Muscle of leg (tissue), 11 donors: ENCODE measurements around the gene EIF4ENIF1. TPM values are rescaled to one million over a fixed set of nuclear protein-coding genes. Genes with fewer than 3 reads are reported as not detected.
"Not testable (repeated sequence)": the region's sequence is repeated elsewhere in the genome, so short reads cannot be mapped to it uniquely, and the experiment has no call there.

ENCODE experiments used
- DNase-seq: peaks from one replicate; pipeline ENCODE4 v3.0.0; 2013
- H3K27ac ChIP-seq: one replicate; pipeline ENCODE4 v1.5.1; 2013; ENCODE audit warnings: mild to moderate bottlenecking, low read length, control low read depth
- H3K27me3 ChIP-seq: one replicate; pipeline ENCODE4 v1.6.1; 2013; ENCODE audit warnings: low read length; ENCODE audit not compliant: control insufficient read depth, insufficient read depth
- H3K36me3 ChIP-seq: one replicate; pipeline ENCODE4 v1.6.1; 2013; ENCODE audit warnings: low read length; ENCODE audit not compliant: control insufficient read depth, insufficient read depth
- H3K4me1 ChIP-seq: one replicate; pipeline ENCODE4 v1.6.1; 2013; ENCODE audit warnings: low read length; ENCODE audit not compliant: control insufficient read depth, insufficient read depth
- H3K4me3 ChIP-seq: one replicate; pipeline ENCODE4 v1.5.1; 2013; ENCODE audit warnings: low read length, control low read depth
- H3K9me3 ChIP-seq: replicated peaks from 2 replicates; pipeline ENCODE4 v1.6.1; 2013; ENCODE audit warnings: low read depth, low read length; ENCODE audit not compliant: control insufficient read depth
- WGBS: methylation state at CpG from one replicate; pipeline ENCODE4 v1.1.5; 2013; ENCODE audit warnings: missing lambda C conversion rate; ENCODE audit not compliant: insufficient coverage; 5-methylcytosine and 5-hydroxymethylcytosine counted together
- polyA plus RNA-seq, 8 donors: library from polyadenylated mRNA; unstranded; fragments of 120-200 nt; gene quantifications; one replicate each; pipeline versions ENCODE4 v1.2.1 to v1.2.3, GENCODE V29; 2013; ENCODE audit warnings: inconsistent platforms in 1 of 8, low replicate concordance in 1 of 8; ENCODE audit not compliant: insufficient read length in 8 of 8, insufficient read depth in 1 of 8
- total RNA-seq: library from RNA; stranded (reverse); fragments of 120-200 nt; gene quantifications from one replicate; pipeline ENCODE4 v1.2.4, GENCODE V29; 2013

EIF4ENIF1 gene
- total and polyA plus RNA-seq, 9 donors, result 10.6 to 32.8 (median 29.5) TPM

DNA sequence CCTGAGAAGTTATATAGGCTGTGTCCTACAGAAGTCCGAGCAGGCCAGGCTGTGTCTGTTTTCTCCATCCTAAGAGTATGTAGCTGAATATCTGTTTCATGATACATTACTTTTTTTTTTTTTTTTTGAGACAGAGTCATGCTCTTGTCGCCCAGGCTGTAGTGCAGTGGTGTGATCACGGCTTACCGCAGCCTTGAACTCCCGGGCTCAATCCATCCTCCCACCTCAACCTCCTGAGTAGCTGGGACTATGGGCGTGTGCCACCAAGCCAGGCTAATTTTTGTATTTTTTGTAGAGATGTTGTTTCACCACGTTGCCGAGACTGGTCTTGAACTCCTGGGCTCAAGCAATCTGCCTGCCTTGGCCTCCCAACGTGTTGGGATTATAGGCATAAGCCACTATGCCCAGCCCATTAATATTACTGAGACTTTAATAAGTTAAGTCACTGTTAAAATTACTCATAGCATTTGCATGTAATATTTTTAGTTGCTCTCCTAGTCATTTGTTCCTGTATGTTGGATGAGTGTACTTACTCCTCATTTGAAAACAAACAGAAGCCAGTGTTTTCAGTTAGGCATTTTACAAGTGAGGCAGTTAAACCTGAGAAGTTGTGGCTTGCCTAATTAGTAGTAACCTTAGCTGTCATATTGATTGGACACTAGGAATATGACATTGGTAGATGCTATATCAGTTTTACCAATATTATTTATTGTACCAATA is 64.2 kb downstream of the EIF4ENIF1 start:
- H3K27me3 ChIP-seq, result no peaks in the 10 kb centered on the region
- no peak overlapping the region for H3K4me3 ChIP-seq
- H3K4me1 ChIP-seq, result no peaks in the 10 kb centered on the region
- no CpG with 5 or more reads among the region's 9 CpGs for WGBS
- no peak for DNase-seq
- H3K27ac ChIP-seq, result no peak overlapping the region
- peaks cover 77% of the 10 kb centered on the region for H3K36me3 ChIP-seq
- no peaks in the 10 kb centered on the region for H3K9me3 ChIP-seq

DNA sequence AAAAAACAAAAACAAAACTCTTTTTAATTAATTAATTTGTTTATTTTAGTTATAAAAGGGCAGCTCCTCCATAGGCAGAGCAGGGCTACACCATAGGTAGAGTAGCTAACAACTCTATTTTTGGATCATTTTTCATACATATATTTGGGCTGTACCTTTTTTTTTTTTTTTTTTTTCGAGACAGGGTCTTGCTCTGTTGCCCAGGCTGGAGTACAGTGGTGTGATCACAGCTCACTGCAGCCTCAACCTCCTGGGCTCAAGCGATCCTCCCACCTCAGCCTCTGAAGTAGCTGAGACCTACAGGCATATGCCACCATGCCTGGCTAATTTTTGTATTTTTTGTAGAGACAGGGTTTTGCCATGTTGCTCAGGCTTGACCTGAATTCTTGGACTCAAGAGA is 87.3 kb downstream of the EIF4ENIF1 start:
- not testable (repeated sequence) for H3K4me3 ChIP-seq, DNase-seq, H3K27ac ChIP-seq, H3K9me3 ChIP-seq, H3K4me1 ChIP-seq, H3K27me3 ChIP-seq
- peaks cover 44% of the 10 kb centered on the region for H3K36me3 ChIP-seq
- WGBS, result no CpG with 5 or more reads among the region's 2 CpGs

DNA sequence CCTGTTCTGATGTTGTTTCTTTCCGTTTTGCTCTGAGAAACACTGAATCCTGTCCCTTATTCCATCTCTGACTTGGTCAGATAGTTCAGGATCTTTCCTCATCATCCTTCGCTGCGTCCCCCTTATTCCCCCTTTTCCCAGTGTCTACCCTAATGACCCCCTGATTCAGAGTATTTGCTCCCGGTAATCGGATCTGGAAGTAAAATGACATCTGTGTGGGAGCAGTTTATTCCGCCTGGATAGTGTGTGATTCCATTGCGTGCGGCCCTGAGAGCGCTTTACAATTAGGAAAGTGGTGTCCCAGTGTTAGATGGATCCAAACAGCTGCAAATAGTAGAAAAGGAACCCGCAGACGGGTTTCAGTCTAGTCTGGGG is 89.6 kb downstream of the EIF4ENIF1 start:
- Histone ChIP-seq H3K4me1 (peaks cover 7% of the 10 kb centered on the region), H3K4me3 (peak overlapping the region; percentile 96), H3K27ac (peak overlapping the region; percentile 96), H3K27me3 (no peaks in the 10 kb centered on the region), H3K36me3 (peaks cover 28% of the 10 kb centered on the region), H3K9me3 (no peaks in the 10 kb centered on the region)
- DNase-seq, result peak; percentile 54
- WGBS, result under 1% methylated on average over 9 of the region's 11 CpGs

DNA sequence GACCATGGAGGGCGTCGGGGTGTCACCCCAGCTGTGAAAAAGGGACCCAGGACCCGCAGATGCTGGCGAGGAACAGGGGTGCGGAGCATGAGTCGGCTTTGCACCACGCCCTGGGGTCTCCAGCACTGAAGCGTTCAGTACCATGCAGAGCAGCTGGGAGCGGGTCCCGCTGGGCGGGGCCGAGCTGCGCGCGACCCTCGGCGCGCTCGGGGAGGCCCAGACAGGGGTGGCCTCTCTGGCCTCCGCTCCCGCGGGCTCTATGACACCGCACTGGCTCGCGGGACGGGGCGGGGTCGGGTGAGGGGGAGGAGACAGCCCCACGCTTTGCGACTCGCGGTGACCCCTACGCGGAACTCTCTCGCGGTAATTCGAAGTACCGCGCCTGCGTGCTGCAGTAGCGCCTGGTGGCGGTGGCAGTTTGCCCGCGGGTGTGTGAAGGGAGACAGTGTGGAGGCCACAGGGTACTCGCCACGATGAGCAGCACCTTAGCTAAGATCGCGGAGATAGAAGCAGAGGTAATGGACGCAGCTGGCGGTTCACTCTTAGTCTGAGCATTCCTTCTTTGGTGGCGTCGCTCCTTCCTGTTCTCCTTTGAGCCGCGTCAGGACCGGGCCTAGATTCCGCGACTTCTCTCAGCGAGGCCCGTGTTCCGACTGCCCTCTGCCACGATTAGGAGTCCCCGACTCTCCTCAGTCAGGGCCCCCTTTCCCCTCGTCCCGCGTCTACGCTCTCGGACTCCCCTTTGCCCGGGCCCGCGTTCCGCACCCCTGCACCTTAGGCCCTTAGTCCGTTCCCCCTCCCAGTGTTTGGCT is 90.2 kb downstream of the EIF4ENIF1 start, which contains the start of gene DRG1:
TSS of gene DRG1 (plus strand) at position 394 of the 812 bp plus-strand sequence. CDS start at position 474, 80 bp downstream.
- Histone ChIP-seq H3K9me3 (no peaks in the 10 kb centered on the region), H3K36me3 (peaks cover 26% of the 10 kb centered on the region), H3K4me3 (peak within 1 kb of the TSS; percentile 96), H3K27me3 (no peaks in the 10 kb centered on the region), H3K4me1 (peaks cover 7% of the 10 kb centered on the region), H3K27ac (peak within 1 kb of the TSS; percentile 96)
- DNase-seq, result peak; percentile 98
- WGBS, result under 1% methylated on average over 72 of the region's 72 CpGs

DNA sequence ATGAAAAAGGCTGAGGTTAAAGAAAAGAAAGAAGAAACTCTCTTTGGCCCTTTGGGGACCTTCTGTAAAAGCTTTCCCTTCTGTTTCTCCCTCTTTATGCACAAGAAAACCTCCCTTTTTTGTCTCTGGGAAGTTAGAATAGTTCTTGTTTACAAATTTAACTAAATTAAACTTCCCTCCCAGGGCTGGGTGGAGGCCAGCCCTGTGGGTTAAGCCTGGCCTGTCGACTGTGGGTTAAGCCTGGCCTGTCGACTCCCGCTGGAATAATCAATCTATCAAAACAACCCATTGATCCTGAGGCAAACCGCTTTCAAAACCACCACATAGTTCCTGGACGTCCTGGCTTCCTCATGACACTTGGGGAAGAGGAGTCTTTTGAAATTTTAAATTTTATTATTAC is 91.4 kb downstream of the EIF4ENIF1 start:
- Histone ChIP-seq H3K9me3 (no peaks in the 10 kb centered on the region), H3K4me3 (no peak overlapping the region), H3K27me3 (no peaks in the 10 kb centered on the region), H3K27ac (no peak overlapping the region), H3K4me1 (peaks cover 7% of the 10 kb centered on the region), H3K36me3 (peaks cover 14% of the 10 kb centered on the region)
- WGBS, result no CpG with 5 or more reads among the region's 5 CpGs
- peak; percentile 8 for DNase-seq

DNA sequence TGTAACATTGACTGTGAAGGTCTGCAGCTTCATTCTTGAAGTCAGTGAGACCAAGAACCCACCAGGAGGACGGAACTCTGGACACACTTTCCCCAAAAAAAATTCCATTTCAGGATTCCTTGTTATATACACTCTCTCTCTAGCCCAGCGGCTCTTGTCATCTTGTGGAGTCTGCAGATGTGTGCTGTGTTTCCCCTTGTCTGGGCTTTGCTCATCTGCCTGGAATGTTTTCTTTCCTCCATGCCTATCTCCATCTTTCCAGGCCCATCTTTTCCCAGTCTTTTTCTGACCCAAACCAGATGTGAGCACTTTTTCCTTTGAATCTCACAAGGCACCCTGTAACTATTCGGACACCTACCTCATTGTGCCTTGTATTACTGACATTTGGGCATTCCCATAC is 95.3 kb downstream of the EIF4ENIF1 start:
- Histone ChIP-seq H3K4me3 (no peak overlapping the region), H3K27ac (no peak overlapping the region), H3K27me3 (no peaks in the 10 kb centered on the region), H3K4me1 (no peaks in the 10 kb centered on the region), H3K9me3 (no peaks in the 10 kb centered on the region), H3K36me3 (no peaks in the 10 kb centered on the region)
- DNase-seq, result no peak
- WGBS, result 83% methylated on average over 1 of the region's 3 CpGs

DNA sequence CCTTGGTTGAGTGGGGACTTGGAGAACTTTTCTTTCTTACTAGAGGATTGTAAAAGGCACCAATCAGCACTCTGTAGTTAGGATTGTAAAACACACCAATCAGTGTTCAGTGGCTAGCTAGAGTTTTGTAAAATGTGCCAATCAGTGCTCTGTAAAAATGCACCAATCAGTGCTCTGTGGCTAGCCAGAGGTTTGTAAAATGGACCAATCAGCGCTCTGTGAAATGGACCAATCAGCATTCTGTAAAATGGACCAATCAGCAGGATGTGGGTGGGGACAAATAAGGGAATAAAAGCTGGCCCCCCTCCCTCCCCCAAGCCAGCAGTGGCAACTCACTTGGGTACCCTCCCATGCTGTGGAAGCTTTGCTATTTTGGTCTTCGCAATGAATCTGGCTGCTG is 95.7 kb downstream of the EIF4ENIF1 start:
- H3K9me3 ChIP-seq, result no peaks in the 10 kb centered on the region
- H3K27ac ChIP-seq, result no peak overlapping the region
- WGBS, result 88% methylated on average over 1 of the region's 2 CpGs

More for the DNA sequence above, 95.7 kb downstream of the EIF4ENIF1 start:
- no peaks in the 10 kb centered on the region for H3K27me3 ChIP-seq
- H3K4me1 ChIP-seq, result no peaks in the 10 kb centered on the region
- DNase-seq, result no peak
- no peak overlapping the region for H3K4me3 ChIP-seq
- H3K36me3 ChIP-seq, result no peaks in the 10 kb centered on the region

Other genes starting within 250 kb of the EIF4ENIF1 start
- gene PIK3IP1, start 197.4 kb downstream of the EIF4ENIF1 start, total RNA-seq, result 4.3 TPM
- 1 to 10 TPM; 2.7 to 4.8 (median 3.1) TPM for gene PIK3IP1, start 197.4 kb downstream of the EIF4ENIF1 start, polyA plus RNA-seq
- gene PATZ1, start 143.5 kb downstream of the EIF4ENIF1 start, total RNA-seq, result 16.5 TPM
- 10 to 100 TPM; 22.0 to 28.5 (median 25.5) TPM for gene PATZ1, start 143.5 kb downstream of the EIF4ENIF1 start, polyA plus RNA-seq
- gene DRG1, start 90.2 kb downstream of the EIF4ENIF1 start, total RNA-seq, result 63.2 TPM
- 10 to 100 TPM; 65.6 to 85.6 (median 69.1) TPM for gene DRG1, start 90.2 kb downstream of the EIF4ENIF1 start, polyA plus RNA-seq
- gene SFI1, start 6.7 kb upstream of the EIF4ENIF1 start, total RNA-seq, result 6.3 TPM
- gene SFI1, start 6.7 kb upstream of the EIF4ENIF1 start, polyA plus RNA-seq, result 10 to 100 TPM in 5 of 8 donors, 1 to 10 TPM in 3; 7.0 to 20.1 (median 11.8) TPM
- 19.5 TPM for gene PISD, start 172.4 kb upstream of the EIF4ENIF1 start, total RNA-seq
- gene PISD, start 172.4 kb upstream of the EIF4ENIF1 start, polyA plus RNA-seq, result 10 to 100 TPM; 16.1 to 22.6 (median 19.0) TPM